Liver (tissue), 3 donors: ENCODE results near the gene HTR7.

Experiments
- CTCF ChIP-seq: fragments of 150-350 bp; IDR thresholded peaks from 2 replicates; pipeline ENCODE4 v1.5.1; 2017; ENCODE audit warnings: improper control_type of control experiment, low read depth, low read length; ENCODE audit not compliant: missing input control
- FOXA2 ChIP-seq: IDR thresholded peaks from 2 replicates; pipeline ENCODE4 v1.6.1; 2016; ENCODE audit warnings: antibody characterized with exemption
- JUND ChIP-seq, 2 donors: IDR thresholded peaks; 2 replicates each; pipeline ENCODE4 v1.6.1; 2016; ENCODE audit warnings: antibody characterized with exemption in 2 of 2
- MAX ChIP-seq: IDR thresholded peaks from 2 replicates; pipeline ENCODE4 v1.6.1; 2016; ENCODE audit warnings: antibody characterized with exemption
- NR2F2 ChIP-seq: IDR thresholded peaks from 2 replicates; pipeline ENCODE4 v1.6.1; 2016; ENCODE audit warnings: antibody characterized with exemption
- RAD21 ChIP-seq, 2 donors: IDR thresholded peaks; 2 replicates each; pipeline ENCODE4 v1.6.1; 2016; ENCODE audit warnings: antibody characterized with exemption in 2 of 2, mild to moderate bottlenecking in 2 of 2
- REST ChIP-seq: IDR thresholded peaks from 2 replicates; pipeline ENCODE4 v1.6.1; 2016; ENCODE audit warnings: antibody characterized with exemption, mild to moderate bottlenecking
- SP1 ChIP-seq: IDR thresholded peaks from 2 replicates; pipeline ENCODE4 v1.6.1; 2018; ENCODE audit warnings: antibody characterized with exemption, mild to moderate bottlenecking
- TAF1 ChIP-seq: conservative IDR thresholded peaks from 2 replicates; pipeline ENCODE4 v1.6.1; 2016; ENCODE audit warnings: antibody characterized with exemption, mild to moderate bottlenecking
- YY1 ChIP-seq: IDR thresholded peaks from 2 replicates; pipeline ENCODE4 v1.6.1; 2016; ENCODE audit warnings: antibody characterized with exemption, mild to moderate bottlenecking
- TF ChIP-seq, protein P1 (sequence below): IDR thresholded peaks from 2 replicates; pipeline ENCODE4 v1.6.1; 2016; ENCODE audit warnings: antibody characterized with exemption
- donor health status: healthy.
- donor health status: healthy.

DNA sequence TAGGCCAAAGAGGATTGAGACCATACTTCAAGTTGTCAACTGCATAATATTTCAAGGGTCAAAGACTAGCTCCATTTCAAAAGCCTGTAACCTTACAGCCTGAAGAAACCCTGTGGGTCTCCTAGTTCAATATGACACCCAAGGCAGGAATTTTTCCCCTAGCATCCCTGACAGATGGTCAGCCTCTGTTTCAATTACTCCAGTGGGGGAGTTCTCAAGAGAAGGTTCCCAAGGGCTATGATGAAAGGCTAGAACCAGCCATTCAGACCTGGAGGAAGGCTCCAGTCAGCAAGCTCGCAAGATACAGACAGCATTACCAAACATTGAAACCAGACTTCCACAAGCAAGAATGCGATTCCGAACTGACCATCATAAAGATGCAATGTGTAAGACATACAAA lies 1.6 kb downstream of the HTR7 start:
- TF ChIP-seq CTCF (no peak), NR2F2 (no peak), SP1 (no peak), JUND (IDR thresholded peaks at IDR 0.05) (no peak), MAX (no peak), FOXA2 (no peak), RAD21 (IDR thresholded peaks at IDR 0.05) (no peak), REST (no peak), YY1 (no peak), TAF1 (no peak)
- TF ChIP-seq, protein P1, sequence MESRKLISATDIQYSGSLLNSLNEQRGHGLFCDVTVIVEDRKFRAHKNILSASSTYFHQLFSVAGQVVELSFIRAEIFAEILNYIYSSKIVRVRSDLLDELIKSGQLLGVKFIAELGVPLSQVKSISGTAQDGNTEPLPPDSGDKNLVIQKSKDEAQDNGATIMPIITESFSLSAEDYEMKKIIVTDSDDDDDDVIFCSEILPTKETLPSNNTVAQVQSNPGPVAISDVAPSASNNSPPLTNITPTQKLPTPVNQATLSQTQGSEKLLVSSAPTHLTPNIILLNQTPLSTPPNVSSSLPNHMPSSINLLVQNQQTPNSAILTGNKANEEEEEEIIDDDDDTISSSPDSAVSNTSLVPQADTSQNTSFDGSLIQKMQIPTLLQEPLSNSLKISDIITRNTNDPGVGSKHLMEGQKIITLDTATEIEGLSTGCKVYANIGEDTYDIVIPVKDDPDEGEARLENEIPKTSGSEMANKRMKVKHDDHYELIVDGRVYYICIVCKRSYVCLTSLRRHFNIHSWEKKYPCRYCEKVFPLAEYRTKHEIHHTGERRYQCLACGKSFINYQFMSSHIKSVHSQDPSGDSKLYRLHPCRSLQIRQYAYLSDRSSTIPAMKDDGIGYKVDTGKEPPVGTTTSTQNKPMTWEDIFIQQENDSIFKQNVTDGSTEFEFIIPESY: no peak
